NCI-H1417 treated with DMSO at 0.1 percent for 48 hours (cell line): Measurements from ENCODE around the gene DSEL.

Source experiments
- DNase-seq: peaks from one replicate; lab custom pipeline; 2025; lab: John Stamatoyannopoulos, UW

Gene DSEL

DNA sequence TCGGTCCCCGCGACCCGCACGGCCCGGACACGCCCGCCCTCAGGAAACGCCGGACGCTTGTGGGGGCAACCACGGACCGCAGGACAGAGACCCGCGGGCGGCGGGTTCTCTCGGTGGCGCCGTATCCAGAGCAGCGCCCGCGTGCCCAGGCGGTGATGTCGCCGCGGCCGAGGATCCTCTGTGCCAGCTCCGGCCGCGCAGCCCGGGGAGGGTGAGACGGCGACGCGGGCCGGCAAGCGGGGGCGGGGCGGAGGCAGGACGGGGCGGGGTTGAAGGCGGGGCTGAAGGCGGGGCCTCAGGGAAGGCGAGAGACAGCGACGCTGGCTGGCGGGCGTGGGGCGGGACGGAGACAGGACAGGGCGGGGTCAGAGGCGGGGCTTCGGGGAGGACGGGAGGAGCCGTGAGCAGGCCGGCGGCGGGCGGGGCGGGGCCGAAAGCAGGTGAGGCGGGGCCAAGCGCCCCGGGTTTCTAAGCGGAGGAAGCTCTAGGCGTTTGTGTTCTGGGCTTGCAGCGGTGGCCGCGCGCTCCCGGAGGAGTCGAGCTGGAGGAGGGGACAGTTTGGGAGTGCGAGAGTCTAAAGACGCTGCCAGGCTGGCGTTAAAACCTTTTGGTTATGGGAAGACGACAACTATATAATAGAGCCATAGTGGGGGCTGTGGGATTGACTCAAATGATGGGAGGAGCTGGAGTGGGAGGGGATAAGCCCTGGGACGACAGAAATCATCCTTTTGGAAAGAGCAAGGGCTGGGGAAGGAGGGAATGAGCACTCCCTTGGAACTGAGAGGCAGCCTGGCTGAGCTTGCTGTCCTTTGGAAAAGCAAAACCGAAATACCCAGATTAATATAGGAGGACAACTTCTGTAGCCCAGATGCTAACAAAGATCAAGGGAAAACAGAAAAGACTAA is at the start of gene DSEL:
DSEL (minus strand) TSS at position 182 of the 905 bp plus-strand sequence. CDS start 2,112 bp downstream, outside the sequence.
- peak; percentile 95 for DNase-seq

DNA sequence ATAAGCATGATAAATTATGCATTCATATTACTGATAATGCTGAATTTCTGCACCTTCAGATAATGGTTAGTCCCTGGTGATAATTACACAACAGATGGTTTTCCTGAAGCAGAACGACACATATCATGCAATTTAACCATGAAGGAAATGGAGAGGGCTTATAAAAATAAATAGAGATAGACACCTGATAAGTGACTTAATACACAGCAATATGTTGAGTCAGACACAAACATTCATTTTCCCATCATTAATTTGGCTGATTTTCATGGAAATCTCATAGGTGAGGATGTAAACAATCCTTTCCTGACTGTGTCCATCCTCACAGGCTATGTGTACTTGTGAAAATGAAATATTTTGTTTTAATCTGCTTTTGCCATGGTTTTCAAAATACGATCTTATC is 36.9 kb upstream of the DSEL start:
- peak; percentile 5 for DNase-seq

DNA sequence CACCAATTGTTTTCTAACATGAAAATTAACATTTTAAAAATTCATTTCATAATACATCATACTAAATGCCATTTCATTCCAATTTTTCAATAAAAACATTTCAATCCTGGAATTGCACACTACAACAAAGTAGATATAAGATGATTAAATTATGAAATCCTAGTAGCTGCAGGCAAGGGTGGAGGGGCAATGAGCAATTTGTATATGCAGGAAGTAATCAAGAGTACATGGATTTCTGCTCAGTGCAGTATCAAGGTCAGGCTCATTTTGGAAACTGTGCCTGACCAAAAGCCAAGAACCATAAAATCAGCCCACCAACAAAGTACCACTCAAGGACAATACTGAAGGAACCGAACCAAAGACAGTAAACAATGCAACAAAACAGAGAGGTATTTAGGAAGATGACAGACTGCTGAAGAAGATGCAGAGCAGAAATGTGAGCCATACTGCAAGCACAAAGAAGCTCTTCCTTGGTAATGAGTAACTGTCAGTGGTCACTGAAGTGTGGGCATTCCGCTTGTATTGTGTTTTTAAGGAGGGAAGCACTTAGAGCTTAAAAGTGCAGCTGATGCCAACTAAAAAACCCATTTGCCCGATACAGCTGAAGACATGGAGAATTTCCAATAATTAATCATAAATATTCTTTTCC is 34.5 kb upstream of the DSEL start:
- no peak for DNase-seq

DNA sequence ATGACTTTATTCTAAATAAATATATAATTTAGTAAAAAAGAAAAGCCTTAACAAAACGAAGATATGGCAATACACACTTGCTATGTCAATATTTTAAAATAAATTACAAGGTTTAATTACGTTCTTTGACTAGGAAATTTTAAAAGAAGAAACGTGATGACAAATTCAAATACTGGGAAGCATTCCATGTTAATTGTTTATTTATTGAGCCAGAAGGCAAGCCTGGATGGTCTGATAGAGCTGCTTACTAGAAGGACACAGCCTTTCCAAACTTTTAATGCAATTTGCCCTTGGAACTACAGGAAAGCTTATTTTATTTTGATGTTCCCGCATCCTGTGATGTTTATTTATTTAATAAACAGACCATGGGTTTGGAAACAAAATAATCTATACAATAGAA is 33.4 kb upstream of the DSEL start:
- DNase-seq: no peak

DNA sequence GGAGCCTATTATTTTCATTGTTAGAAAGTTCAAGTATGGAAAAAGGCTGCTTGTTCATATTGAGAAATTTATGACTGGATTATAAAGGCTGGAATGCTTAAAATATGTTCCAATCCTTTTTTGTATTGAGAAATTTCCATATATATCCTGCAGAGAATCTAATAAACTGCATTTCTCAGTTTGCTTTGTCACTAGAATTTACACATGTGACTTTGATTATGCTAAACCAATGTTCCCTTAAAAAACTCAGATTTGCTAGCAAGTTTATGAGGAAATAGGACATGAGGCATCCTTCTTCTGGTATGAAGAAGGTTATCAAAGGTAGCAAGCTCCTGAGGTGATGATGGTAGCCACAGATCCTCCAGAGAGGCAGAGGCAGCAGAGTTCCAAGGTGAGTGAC is 29.2 kb upstream of the DSEL start:
- DNase-seq: no peak

DNA sequence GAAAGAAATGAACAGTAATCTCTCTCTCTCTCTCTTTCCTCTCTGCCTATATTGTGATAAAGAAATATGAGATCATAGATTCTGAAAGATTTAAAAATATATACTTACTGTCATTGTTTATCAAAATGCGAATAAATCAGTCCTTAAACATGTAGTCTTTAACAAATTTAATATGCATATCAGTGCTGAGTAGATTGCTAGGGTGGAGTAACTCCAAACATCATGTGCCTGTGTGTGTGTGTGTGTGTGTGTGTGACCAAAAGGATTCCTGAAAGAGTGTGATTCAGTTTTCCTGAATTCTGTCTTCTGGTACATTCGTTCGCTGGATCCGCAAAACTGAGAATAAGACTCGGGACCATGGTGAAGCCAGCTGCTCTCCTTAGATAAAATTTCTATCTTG is 24.0 kb upstream of the DSEL start:
- no peak for DNase-seq

DNA sequence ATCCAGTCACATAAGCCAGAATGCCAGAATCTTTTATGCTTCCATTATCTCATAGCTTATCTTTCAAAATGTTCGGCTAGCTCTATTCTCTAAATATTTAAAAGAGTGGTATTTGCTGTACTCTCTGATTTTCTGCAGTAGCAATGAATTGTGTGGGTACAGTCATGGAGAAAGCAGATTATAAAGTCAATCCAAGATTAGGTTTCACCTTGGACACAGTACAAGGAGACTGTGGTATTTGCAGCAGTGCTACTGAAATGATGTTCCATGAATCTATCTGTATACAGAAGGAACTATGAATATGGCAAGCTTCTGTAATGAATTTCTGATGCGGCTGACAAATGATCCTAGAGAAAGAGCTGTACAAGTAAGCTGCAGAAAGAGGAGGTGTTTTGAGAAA is 15.4 kb upstream of the DSEL start:
- DNase-seq: no peak

DNA sequence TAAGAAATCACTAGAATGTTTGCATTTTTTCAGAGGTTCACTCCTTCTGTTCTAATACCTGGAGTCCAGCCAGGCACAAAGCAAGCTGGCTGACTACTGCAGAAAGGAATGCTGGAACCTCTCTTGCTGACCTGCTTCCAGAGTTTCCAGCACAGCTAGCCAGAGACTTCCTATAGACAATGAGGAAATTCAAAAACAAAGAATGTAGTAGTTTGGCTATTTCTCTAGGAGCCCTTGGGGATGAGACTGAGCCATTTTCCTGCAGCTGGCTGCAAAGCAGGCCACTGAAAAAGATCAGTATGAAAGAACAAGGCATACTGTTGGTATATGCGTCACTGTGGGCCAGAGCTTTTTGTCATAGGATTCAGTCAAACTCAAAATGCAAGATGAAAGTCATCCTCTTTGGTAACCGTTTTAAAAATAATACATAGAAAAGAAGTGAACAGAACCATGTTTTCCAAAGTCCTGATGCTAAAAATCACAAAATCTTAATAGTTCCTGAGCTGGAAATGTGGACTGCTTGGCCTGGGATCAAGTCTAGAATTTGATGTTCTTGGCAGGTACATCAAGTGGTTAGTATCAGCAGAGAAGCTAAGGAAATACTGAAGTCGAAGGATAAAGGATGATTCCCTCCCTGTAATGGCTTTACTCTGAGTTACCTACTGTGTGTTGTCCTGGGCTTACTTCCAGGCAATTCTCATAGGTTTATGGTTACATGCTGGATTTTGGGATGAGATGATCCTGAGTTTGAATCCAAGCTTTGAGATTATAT is 9.0 kb upstream of the DSEL start:
- DNase-seq: no peak

DNA sequence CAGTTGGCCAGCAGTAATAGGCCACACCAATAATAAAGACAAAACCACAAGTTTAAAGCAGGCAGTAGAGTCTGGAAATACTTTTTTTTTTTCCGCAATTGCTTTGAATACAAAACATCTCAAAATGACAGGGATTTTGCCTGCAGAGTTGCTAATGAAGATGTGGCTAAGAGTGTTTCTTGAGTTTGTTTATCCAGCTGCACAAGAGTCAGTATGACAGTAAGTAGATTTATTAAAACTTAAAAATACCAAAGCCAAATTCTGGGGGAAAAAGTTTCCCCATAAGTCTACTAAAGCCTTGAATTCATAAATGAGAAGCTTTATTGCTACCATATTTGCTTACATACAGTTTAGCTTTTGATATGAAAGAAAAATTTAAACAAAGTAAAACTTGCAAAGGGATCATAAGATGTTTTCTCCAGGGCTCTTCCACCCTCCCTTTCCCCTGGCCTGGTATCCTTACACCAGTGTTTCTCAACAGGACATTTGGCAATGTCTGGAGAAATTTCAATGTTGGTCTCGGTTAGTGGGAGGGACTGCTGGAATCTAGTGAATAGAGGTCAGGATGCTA is 3.9 kb upstream of the DSEL start:
- DNase-seq: no peak

DNA sequence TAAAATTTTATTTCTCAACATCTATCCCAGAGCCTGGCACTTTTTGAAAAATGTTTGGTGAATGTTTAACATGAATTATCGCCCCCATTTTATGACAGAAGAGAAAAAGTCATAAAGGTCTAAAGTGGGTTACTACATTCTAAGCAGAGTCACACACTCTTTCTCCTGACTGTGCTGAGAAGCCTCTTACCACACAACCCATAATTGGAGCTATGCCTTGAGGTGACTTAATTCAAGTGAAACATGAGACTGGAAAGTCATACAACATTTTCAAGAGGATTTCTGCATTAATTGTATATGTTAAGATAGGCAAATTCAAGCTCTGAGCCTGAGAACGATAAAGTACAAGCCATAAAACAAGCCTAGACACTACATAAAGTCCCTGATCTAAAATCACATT is 3.1 kb upstream of the DSEL start:
- DNase-seq: no peak

DNA sequence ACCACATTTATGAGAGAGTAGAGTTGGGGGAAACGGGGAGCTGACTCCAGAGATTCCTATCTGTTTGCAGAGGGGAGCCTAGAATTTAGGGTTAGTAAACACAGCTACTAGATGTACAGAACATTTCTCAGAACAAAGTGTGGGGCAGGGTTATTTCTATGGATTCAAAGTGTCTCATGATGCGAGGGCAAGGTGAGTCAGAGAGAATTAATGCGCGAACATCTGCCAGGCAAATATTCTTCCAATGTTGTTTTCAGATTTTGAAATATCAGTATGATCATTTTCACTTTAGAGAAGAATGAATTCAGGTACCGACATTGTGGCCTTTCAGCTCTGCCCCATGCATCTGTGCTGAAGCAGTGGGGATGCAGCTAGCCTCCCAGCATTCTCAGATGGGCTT is 2.0 kb upstream of the DSEL start:
- DNase-seq: no peak

DNA sequence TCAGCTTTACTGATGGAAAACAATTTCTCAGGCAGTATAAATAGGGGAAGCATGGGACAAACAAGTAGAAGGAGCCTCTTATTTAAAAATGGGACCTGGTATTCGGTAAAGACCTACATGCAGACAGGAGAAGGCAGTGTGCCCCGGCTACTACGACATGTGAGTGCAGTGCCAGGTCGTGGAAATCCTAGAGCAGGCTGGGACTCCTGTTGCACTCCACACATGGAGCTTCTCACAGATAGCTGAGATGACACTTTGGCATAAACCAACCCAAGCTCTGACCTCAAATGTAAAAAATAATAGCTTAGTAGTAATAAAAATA is 885 bp upstream of the DSEL start:
- DNase-seq: peak; percentile 19

DNA sequence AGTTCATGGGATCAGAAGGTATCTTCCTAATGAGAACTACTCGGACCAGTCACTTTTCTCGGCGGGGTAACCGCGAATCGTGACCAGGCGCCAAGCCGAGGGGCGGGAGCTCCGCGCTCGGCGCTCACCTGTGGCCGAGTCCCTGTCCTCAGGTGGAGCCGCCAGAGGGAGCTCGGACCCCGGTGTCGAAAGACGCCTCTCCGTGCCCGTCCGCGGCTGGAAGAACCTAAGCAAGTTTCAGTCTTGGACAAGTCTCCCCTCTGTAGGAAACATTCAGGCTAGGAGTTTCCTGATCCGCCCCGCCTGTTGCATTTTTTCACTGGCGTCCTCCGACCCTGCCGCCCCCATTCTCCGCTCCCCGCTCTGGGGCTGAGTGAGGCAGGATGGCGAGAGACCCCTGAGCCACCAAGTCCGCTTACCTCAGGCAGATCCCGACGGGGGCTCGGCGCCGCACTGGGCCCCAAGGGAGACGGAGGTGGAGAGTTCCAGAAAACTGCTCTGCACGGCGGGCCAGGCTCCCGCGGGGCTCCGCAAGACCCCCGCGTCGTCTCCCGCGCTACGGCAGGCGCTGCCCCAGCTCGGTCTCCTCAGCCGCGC is 480 bp downstream of the DSEL start:
- DNase-seq: peak; percentile 71

DNA sequence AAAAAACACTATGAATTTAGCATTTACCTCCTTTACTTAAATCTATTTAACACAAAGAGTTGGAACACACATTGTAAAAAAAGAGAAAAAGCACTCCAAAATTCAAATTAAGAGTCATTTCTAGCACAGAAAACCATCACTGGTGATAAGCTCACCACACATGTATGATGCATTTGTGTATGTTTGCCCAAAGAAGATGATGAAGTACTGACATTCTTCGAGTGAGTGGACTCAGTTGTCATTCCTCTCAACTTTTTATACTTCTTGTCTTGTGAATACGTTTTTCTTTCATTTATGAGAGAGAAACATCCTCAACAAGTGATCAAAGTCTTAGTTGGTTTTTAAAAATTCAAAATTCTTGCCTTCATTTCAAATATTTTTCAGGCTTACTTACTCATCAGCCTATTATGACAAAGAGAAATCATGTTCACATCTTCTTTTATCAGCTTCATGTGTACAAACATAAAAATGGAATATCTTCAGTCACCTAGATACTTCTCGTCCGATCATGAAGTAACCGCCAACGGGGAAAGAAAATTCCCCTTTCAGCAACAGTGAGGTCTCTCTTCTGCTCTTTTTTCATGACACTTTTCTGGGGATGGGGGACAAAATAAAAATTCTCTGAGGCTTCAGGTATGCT is 1.5 kb downstream of the DSEL start:
- DNase-seq: no peak

DNA sequence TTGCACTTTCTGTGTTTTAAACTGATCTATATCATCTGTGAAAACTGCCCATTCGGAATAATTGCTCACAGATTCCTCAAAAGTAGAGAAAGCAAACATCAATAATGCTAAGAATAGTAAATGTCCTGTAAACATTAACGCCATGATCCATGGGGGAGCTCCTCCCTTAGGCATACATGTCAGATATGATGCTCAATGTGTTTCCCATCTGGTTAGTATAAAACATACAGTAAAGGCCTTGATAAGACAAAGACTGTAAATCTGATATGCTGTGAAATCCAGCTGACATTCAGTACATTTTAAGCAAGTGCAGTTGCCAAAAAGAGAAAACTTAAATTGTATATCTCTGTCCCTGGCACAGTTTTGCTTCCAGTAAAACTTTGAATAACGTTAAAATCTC is 2.1 kb downstream of the DSEL start:
- no peak for DNase-seq

DNA sequence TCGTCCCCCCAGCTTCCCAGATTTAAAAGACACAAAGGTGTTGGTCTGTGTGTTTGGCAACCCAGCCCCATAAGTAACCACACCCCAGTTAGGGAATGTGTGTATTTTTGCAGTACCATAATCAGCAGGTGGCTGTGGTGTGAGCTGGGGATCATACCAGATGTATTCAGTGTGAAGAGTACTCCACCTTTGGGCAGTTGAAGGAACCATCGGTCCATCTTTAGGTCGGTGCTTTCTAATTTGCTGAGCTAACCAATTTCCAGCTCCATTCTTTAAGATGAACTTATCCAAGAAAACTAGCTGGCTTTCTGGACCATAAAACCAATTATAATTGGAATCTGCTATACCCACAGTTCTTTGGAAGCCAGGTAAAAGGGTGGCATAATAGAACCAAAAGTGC is 3.2 kb downstream of the DSEL start:
- DNase-seq: no peak

DNA sequence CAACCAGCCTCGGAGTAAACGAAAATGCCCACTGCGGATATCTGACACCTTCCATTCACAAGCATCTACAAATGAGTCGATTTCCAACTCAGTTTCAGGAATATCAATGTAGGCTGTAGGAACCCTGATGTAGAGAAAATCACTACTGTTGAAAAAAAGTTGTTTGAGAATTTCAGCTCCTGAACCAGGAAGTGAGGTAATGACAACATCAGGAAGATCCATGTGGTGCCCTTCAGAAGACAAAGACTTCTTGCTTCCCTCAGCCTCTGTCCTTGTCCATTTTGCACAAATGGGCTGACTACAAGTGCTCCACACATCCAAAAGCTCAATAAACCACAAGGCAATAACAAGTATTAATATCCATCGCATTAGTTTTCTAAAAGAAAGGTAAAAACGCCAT is 4.7 kb downstream of the DSEL start:
- no peak for DNase-seq

DNA sequence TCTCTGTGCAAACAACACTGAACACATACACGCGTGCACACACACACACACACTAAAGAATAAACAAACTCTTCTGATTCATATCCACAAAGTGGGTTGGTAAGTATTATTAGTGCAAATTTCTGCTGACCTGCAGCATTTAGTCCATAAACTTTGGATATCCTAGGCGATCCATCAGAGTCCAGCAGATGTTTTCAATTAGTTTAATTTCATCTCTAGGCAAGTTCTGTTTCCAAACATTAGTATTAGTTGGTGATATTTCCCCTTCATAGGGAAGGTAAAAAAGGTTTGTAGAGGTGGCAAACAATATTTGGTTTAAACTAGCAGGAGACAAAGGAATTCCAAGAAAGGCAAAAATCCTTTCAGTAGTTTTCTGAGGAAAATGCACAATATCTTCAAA is 5.7 kb downstream of the DSEL start:
- no peak for DNase-seq

DNA sequence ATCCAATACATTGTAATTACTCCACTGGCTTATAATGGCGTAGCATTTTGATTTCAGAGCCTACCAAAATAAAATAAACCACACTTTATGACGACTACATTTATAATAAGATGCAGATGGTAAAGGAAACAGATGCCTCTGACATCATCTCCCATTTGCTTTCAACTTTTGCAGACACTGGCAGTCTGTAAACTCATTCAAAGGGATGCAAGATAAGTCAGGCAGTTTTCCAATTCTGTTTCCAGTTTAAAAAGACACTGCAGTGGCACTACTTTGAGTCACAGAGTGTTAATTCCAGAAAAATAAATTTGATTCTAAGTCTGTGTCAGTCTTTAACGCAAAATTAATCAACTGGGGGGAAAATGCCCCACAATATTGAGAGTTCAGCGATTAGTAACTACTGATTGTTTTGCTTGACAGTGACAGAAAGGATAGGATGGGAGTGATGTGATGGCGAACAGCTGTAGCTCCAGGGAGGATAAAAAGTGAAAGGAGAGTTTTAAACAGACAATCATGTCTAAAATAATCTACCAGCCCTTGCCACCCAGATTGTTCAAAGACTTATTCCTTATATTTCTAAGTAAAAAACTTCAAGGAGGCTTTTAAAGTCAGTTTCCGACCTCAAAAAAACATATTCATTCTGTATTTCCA is 6.7 kb downstream of the DSEL start:
- DNase-seq: no peak

DNA sequence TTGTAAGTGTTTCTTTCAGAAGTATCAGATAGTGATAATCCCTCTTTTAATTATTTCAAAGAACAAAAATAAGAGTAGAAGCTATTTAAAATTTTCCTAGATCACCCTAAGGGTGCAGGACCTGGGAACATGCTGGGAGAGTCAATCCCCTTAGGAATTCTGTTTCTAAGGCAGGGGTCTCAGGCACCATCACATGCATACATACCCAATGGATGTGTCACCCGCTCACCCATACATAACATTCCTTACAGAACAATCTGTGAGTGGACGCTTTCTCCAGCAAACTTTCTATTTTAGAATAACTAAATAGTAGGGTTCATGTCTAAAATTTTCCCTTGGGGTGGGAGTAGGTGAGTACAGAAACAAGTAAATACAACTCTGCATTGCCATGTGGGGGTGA is 8.4 kb downstream of the DSEL start:
- DNase-seq: no peak

DNA sequence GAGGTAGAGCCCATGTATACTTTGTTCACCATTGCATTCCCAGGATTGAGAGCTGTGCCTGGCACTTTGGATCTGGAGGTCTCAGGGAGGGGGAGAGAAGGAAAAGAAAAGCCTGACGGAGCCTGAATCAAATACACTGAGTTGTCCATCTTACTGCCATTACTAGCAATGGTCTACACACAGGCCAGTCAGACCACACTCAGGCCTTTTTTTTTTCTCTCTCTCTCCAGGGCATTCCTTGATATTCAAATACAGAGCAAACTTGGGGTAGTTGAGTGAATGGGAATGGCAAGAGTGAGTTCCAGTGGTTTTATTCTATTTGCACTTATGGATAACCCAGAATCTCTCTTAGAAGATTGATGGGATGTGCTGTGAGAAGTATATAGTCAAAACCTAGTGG is 11.8 kb downstream of the DSEL start:
- DNase-seq: no peak
